HG02973 (cell line): ENCODE data around the gene GSG1L.

ENCODE experiments used
- ATAC-seq: cut with Tn5 transposase; IDR thresholded peaks from one replicate; pipeline ENCODE4 v1.9.1; 2021; ENCODE audit warnings: moderate library complexity; ENCODE audit not compliant: unreplicated experiment

The GSG1L gene

DNA sequence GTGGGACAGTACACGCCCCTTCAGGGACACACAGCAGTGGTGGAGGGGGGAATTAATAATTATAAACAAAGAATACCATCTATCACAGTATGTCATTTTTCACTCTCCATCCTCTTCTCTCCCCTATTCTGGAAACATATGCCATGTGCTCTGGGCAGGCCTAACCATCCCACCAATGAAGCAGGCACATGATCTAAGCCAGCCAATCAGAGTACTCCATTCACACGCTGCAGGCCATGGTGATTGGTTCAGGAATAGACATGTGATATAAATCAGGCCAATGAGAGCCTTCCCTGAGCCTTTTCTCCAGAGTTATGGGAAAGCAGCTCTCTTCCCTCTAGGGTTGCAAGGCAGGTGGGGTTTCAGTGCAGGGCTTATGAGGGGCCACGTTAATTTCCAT, 36.5 kb downstream of the GSG1L start:
- ATAC-seq: no peak

DNA sequence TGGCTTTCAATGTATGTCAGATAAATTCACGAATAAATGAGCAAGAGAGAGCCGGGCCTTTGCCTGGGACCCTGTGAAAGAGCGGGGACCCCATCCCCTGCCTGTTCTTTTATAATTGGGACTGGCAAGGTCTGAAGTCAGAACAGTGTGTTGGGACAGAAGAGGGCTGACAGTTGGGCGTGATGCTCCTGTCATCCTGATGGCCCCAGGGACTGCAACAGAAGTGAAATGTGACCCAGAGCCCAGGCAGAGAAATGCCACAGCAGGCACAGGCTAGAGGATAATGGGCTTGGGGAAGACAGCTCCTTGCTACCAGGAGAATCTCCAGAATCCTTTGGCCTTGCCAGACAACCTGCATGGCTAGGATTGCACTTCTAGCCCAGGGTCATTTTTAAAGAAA, 37.9 kb downstream of the GSG1L start:
- no peak for ATAC-seq

DNA sequence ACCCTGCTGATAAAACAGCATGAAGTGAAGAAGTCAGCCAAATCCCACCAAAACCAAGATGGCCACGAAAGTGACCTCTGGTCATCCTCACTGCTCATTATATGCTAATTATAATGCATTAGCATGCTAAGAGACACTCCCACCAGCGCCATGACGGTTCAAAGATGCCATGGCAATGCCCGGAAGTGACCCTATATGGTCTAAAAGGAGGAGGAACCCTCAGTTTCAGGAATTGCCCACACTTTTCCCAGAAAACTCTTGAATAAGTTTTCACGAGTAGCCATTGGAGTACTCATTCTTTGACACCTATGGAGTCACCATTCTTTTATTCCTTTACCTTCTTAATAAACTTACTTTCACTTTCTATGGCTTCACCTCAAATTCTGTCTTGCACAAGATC, 44.3 kb downstream of the GSG1L start:
- ATAC-seq: no peak

DNA sequence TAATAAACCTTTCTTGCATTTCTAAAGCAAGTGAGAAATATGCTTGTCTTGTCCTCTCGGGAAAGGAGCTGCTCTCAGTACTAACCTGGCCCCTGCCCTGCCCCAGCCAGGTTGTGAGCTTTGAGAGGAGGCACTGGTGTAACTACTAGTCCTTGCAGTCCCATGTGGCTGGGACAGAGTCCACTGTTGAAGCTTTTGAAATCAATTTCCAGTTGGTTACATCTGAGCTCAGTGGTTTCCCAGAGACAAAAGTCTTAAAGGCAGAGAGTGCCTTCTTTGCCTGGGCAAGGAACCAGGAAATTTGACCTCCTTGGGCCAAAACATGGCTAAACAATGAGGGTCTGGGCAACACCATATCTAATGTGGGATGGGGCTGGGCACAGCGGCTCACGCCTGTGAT, 48.7 kb downstream of the GSG1L start:
- no peak for ATAC-seq

- no peak for ATAC-seq
Observed at GRCh38 chr16:28013878-28014277, 49.6 kb downstream of the GSG1L start.

DNA sequence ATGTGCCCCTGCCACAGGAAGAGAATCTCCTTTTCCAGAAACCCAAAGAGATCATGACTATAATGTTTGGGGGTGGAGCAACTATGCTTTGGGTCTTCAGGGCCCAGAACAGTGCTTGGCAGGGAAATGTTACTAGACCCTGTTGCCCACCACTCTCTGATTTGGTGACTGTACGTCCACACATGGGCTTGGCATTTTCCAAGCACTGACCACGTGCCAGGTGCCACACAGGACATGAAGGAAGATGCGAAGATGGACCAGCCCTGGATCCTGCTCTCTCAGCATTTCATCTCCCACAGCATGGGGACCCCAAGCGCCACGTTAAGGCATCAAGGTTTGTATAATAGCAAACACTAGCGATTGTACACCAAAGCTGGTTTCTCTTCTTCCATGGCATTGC, 50.1 kb downstream of the GSG1L start:
- ATAC-seq: no peak

DNA sequence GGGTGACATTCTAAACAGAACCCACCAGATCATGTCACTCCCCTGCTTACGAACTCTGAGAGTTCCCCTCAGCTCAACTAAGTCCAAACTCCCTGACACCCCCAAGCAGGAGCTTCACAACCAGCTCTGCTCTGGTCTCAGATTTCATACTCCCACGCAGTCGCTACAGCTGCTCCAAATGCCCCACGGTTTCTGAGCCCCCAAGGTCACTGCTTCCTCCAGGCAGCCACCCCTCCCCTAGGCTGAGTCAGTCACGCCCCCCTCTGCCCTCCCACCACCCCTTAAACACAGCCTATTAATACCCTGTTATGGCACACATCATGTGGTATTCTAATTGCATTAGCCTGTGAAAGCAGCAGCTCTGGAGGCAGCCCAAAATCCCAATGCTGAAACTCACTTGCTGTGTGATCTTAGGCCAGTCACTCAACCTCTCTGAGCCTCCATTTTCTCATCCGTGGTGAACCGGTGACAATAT, 51.5 kb downstream of the GSG1L start:
- no peak for ATAC-seq

- no peak for ATAC-seq
Observed at GRCh38 chr16:28011223-28011622, 52.3 kb downstream of the GSG1L start.

GRCh38 chr16:28010671-28011070, 52.8 kb downstream of the GSG1L start:
- ATAC-seq: no peak

DNA sequence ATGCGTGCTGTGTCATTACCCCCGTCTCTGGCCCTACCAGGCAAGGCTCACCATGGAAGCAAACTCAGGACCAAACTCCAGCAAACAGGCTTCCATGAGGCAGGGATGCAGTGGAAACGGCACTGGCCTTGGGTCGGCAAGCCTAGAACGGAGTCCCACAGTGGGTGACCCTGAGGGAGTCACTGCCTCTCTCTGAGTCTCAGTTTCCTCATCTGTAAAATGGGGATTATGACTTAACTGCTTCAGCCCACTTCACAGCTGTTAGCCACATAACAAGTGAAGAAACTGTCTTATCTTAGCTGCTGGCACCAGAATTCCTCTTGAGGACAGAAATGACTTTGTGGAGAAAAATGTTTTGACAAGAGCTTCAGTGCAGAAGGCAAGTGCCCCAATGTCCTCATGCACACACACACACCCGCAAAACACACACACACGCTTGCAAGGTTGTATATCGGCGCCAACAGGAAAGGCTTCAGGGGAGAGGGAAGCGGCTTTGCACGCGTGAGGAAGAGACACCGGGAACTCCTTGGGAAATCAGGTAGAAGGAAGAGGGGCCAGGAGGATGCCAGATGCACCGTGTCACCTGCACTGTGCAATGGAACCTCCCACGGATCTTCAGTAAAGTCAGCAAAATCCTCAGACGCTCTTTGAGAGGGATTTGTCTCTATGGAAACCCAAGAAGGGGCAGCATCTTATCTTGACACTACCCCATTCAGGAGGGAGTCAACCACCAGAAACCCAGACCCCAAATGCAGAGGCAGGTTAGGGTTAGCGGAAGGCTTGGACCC, 53.7 kb downstream of the GSG1L start:
- no peak for ATAC-seq

- no peak for ATAC-seq
Observed at GRCh38 chr16:28003923-28004322, 59.6 kb downstream of the GSG1L start.

- no peak for ATAC-seq
Observed at GRCh38 chr16:28003021-28003865, 60.3 kb downstream of the GSG1L start.

DNA sequence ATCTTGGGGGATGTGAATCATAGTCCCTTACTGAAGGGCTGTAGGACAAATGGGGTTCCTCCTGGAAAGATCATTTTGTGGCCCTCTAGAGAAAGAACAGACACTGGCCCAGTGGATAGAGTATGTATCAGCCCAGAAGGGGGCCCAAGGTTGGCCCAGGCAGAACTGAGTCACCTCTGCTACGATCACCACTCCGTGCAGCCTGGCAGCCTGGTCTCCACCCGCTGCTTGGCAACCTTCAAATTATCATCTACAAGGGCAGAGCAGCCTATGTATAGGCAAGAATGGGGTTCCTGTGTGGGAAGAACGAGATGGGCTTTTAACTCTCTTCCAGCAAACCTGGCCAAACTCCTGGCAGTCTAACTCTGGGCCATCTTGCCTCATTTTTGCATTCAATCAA, 61.9 kb downstream of the GSG1L start:
- no peak for ATAC-seq

DNA sequence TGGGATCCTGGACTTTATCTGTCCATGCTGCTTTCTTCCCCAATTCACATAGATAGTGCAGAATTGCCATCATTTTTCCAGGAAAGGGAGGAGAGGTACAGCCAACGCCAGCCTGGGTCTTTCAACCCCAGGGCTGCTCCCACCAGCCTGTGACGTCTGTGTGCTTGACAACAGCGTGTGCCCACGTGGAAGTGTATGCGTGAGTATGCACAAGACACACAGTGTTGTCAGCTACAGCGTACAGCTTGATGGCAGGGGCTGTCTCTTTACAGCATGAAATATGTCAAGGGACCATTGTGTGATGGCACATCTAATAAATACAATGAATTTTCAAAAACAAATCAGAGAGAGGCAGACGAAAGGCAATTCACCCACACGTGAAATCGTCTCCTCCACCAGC, 62.3 kb downstream of the GSG1L start:
- ATAC-seq: no peak

DNA sequence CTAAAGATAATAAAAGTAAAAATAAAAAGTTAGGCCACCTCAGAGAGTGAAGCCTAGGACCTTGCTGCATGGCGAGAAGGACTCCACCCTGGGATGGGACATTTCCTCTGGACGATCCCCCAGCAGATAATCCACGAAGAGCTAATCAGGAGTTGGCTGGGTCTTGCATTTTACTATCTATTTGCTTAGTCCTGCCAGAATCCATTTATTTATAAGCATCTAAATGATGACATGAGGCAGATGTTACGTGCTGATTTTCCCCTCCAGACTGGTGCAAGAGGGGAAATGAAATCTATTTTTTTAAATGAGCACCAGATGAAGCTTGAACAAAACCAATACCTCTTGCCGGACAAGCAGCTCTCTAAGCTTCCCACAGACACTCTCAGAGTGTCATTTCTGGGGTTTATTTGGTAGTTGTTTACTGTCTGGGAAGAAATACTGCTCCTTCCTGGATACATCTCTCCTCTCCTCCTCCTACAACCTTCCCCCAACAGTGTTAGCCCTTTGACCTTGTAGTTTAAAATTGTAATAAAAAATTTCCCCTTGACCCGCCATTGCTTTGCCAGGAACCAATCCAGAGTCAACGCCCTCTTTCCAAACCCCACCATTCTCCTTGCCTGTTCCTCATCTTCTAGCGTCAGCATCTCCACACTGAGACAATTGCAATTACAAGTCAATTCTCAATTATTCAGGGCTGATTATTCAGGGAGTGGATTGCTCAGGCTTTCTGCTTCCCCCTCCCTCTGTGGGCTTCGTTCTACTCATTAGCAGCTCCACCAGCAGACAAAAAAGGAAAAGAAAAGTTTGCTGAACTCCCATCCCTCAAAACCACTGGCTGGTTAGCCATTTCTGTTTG, 63.0 kb downstream of the GSG1L start:
- ATAC-seq: no peak

GRCh38 chr16:27999687-28000086, 63.8 kb downstream of the GSG1L start:
- ATAC-seq: no peak

- ATAC-seq: no peak
Observed at GRCh38 chr16:27995378-27995777, 68.1 kb downstream of the GSG1L start.

GRCh38 chr16:27994686-27995085, 68.8 kb downstream of the GSG1L start:
- ATAC-seq: no peak

GRCh38 chr16:27993587-27993986, 69.9 kb downstream of the GSG1L start:
- no peak for ATAC-seq

DNA sequence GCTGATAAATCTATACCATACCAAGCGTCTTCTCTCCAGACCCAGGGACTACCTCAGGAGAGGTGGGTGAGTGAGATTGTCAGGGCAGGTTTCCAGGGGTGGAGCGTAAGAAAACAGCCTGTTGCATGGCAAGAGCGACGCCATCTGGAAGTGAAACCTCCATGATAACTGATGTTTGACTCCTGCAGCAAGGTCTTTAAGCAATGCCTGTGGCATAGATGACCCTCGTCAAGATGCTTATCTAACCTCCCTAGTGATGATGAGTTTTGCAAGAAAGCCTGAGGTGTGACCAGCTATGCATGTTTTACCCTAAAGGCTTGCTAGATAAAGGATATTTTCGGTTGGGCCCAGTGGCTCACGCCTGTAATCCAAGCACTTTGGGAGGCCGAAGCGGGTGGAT, 71.6 kb downstream of the GSG1L start:
- no peak for ATAC-seq

DNA sequence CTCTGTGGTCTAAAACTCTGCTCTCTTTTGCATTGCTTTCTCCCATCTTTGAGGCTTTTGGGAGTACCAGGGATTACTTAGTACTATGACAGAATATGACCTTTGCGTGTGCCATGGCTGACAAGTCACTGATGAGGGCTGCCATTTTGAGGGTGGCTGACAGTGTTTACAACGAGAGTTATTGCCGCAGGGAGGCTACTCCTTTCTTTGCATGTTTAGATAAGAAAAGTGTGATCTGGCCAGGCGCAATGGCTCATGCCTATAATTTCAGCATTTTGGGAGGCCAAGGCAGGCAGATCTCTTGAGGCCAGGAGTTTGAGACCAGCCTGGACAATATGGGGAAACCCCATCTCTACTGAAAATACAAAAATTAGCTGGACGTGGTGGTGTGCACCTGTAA, 77.5 kb downstream of the GSG1L start:
- no peak for ATAC-seq
